GM23338 (cell line): ENCODE results near the gene ABCA1. TPM values are rescaled to one million over a fixed set of nuclear protein-coding genes. Genes with fewer than 3 reads are reported as not detected.

Experiments used
- ATAC-seq: fragments of 200-7000 bp; cut with Tn5 transposase; 3 replicates; pipeline ENCODE4 v1.9.1; 2020
- DNase-seq: peaks from one replicate; pipeline ENCODE4 v3.0.0-alpha.2; 2015; ENCODE audit warnings: low spot score
- H2AFZ ChIP-seq: fragments of 200-600 bp; sonication (generic); 2 replicates; pipeline ENCODE4 v1.8.0; 2016; ENCODE audit warnings: antibody characterized with exemption, mild to moderate bottlenecking, moderate library complexity
- H3F3A ChIP-seq: fragments of 200-600 bp; sonication (generic); replicated peaks from 2 replicates; pipeline ENCODE4 v1.8.0; 2017; ENCODE audit warnings: antibody characterized with exemption, mixed run types, low read depth
- H3K27ac ChIP-seq: fragments of 200-600 bp; sonication (generic); 2 replicates; pipeline ENCODE4 v1.6.1; 2016; ENCODE audit warnings: low read depth
- H3K27me3 ChIP-seq: fragments of 200-600 bp; sonication (generic); 2 replicates; pipeline ENCODE4 v1.8.0; 2016; ENCODE audit warnings: mild to moderate bottlenecking, mixed run types, moderate library complexity; ENCODE audit not compliant: insufficient read depth
- H3K36me3 ChIP-seq: fragments of 200-600 bp; sonication (generic); 2 replicates; pipeline ENCODE4 v1.8.0; 2016; ENCODE audit warnings: mild to moderate bottlenecking; ENCODE audit not compliant: insufficient read depth
- H3K4me1 ChIP-seq: fragments of 200-600 bp; sonication (generic); 2 replicates; pipeline ENCODE4 v1.8.0; 2016; ENCODE audit warnings: mild to moderate bottlenecking, moderate library complexity; ENCODE audit not compliant: insufficient read depth
- H3K4me2 ChIP-seq: fragments of 200-600 bp; sonication (generic); 2 replicates; pipeline ENCODE4 v1.7.1; 2017; ENCODE audit warnings: mixed run types
- H3K4me3 ChIP-seq: fragments of 200-600 bp; sonication (generic); 2 replicates; pipeline ENCODE4 v1.6.1; 2016; ENCODE audit warnings: mixed run types
- H3K79me2 ChIP-seq: fragments of 200-600 bp; sonication (generic); replicated peaks from 2 replicates; pipeline ENCODE4 v1.8.0; 2017; ENCODE audit warnings: mild to moderate bottlenecking; ENCODE audit not compliant: insufficient read depth
- H3K9me2 ChIP-seq: fragments of 200-600 bp; sonication (generic); 2 replicates; pipeline ENCODE4 v1.8.0; 2017; ENCODE audit not compliant: insufficient read depth
- H4K20me1 ChIP-seq: fragments of 200-600 bp; sonication (generic); replicated peaks from 2 replicates; pipeline ENCODE4 v1.8.0; 2017; ENCODE audit warnings: mild to moderate bottlenecking; ENCODE audit not compliant: insufficient read depth
- H3K27ac Mint-ChIP-seq: 2 replicates; pipeline ENCODE4 v1.8.0; 2020; ENCODE audit warnings: inconsistent platforms, mild to moderate bottlenecking, moderate library complexity, mixed read lengths
- H3K27me3 Mint-ChIP-seq: 3 replicates; pipeline ENCODE4 v1.8.0; 2022; ENCODE audit warnings: low read depth, mild to moderate bottlenecking, moderate library complexity, mixed read lengths, inconsistent platforms; ENCODE audit not compliant: insufficient read depth, poor library complexity
- H3K36me3 Mint-ChIP-seq: 3 replicates; pipeline ENCODE4 v1.8.0; 2021; ENCODE audit warnings: low read depth, mild to moderate bottlenecking, inconsistent platforms, moderate library complexity, mixed read lengths
- H3K4me1 Mint-ChIP-seq: 3 replicates; pipeline ENCODE4 v1.8.0; 2020; ENCODE audit warnings: mild to moderate bottlenecking, inconsistent platforms, mixed read lengths
- H3K4me3 Mint-ChIP-seq: 3 replicates; pipeline ENCODE4 v1.8.0; 2021; ENCODE audit warnings: moderate library complexity, mild to moderate bottlenecking, inconsistent platforms, mixed read lengths
- H3K9me3 Mint-ChIP-seq: 3 replicates; pipeline ENCODE4 v1.8.0; 2020; ENCODE audit warnings: moderate library complexity, mild to moderate bottlenecking, inconsistent platforms, mixed read lengths
- CREB1 ChIP-seq: fragments of 250-450 bp; sonication (Bioruptor Pico); IDR thresholded peaks from 2 replicates; pipeline ENCODE4 v1.5.0; 2020; ENCODE audit warnings: low read depth, mild to moderate bottlenecking, moderate library complexity
- EZH2 ChIP-seq: fragments of 200-600 bp; sonication (generic); IDR thresholded peaks from one replicate; pipeline ENCODE4 v1.8.0; 2017; ENCODE audit warnings: antibody characterized with exemption, mild to moderate bottlenecking, low read depth; ENCODE audit not compliant: unreplicated experiment
- EZH2phosphoT487 ChIP-seq: fragments of 200-600 bp; sonication (generic); IDR thresholded peaks from one replicate; pipeline ENCODE4 v1.8.1; 2018; ENCODE audit warnings: antibody characterized with exemption; ENCODE audit not compliant: unreplicated experiment
- JUNB ChIP-seq: IDR thresholded peaks from one replicate; pipeline ENCODE4 v1.6.1; 2016; ENCODE audit warnings: antibody characterized with exemption; ENCODE audit not compliant: unreplicated experiment
- NANOG ChIP-seq: IDR thresholded peaks from 2 replicates; pipeline ENCODE4 v1.6.1; 2016; ENCODE audit warnings: antibody characterized with exemption, borderline replicate concordance
- POLR2AphosphoS5 ChIP-seq: IDR thresholded peaks from 2 replicates; pipeline ENCODE4 v1.6.1; 2016; ENCODE audit warnings: antibody characterized with exemption, low read depth
- STAT1 ChIP-seq: IDR thresholded peaks from one replicate; pipeline ENCODE4 v1.6.1; 2016; ENCODE audit warnings: antibody characterized with exemption; ENCODE audit not compliant: unreplicated experiment
- ZNF114 ChIP-seq: fragments of 250-450 bp; sonication (Bioruptor Pico); IDR thresholded peaks from 2 replicates; pipeline ENCODE4 v1.5.0; 2020; ENCODE audit warnings: mild to moderate bottlenecking, moderate library complexity
- ZNF331 ChIP-seq: fragments of 250-450 bp; sonication (Bioruptor Pico); IDR thresholded peaks from 2 replicates; pipeline ENCODE4 v1.5.0; 2020; ENCODE audit warnings: low read depth, mild to moderate bottlenecking, moderate library complexity
- polyA plus RNA-seq: library from polyadenylated mRNA; unstranded; fragments of >200 nt; fragmentation: Nextera tagmentation; extraction: Ambion mirVana; gene quantifications from 2 replicates; pipeline ENCODE4 v1.2.1, GENCODE V29; 2016
- total RNA-seq: library from RNA; depleted of rRNA; stranded (reverse); fragments of >200 nt; shearing (Covaris generic); gene quantifications from 2 replicates; pipeline ENCODE4 v1.2.3, GENCODE V29; 2014
- TF ChIP-seq, protein P1 (sequence below): IDR thresholded peaks from one replicate; pipeline ENCODE4 v1.6.1; 2018; ENCODE audit warnings: antibody characterized with exemption; ENCODE audit not compliant: unreplicated experiment
- TF ChIP-seq, protein P2 (sequence below), 2 experiments: fragments of 200-600 bp in 1 of 2; sonication (generic) in 1 of 2; conservative IDR thresholded peaks; 2 replicates each; pipeline versions ENCODE4 v1.5.1 to v1.6.1; 2016 to 2017; ENCODE audit warnings: antibody characterized with exemption in 2 of 2, low read depth in 2 of 2, mild to moderate bottlenecking in 2 of 2, moderate library complexity in 1 of 2
- TF ChIP-seq, protein P3 (sequence below): IDR thresholded peaks from 2 replicates; pipeline ENCODE4 v1.6.1; 2016; ENCODE audit warnings: antibody characterized with exemption

Gene ABCA1
- total and polyA plus RNA-seq, 2 experiments from 2014 or later = 1.4 to 2.8 TPM

DNA sequence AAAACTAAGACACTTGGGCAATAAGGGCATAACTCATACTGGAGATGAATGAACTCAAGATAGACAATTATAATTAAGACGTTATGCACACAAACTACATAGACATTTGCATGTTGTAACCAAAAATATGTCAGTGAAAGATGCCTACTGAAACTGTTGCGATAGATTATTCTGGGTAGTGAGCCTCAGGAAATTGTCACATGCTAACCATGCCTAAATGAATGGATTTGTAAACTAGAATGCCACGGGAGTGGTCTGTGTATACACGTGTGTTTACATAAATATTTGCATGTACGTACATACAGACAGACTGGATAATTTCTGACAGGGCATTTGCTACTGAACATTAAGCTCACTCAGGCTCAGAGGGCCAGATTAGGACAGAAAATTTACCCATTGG lies 162.8 kb downstream of the ABCA1 start (continued):
- TF ChIP-seq, protein P1, sequence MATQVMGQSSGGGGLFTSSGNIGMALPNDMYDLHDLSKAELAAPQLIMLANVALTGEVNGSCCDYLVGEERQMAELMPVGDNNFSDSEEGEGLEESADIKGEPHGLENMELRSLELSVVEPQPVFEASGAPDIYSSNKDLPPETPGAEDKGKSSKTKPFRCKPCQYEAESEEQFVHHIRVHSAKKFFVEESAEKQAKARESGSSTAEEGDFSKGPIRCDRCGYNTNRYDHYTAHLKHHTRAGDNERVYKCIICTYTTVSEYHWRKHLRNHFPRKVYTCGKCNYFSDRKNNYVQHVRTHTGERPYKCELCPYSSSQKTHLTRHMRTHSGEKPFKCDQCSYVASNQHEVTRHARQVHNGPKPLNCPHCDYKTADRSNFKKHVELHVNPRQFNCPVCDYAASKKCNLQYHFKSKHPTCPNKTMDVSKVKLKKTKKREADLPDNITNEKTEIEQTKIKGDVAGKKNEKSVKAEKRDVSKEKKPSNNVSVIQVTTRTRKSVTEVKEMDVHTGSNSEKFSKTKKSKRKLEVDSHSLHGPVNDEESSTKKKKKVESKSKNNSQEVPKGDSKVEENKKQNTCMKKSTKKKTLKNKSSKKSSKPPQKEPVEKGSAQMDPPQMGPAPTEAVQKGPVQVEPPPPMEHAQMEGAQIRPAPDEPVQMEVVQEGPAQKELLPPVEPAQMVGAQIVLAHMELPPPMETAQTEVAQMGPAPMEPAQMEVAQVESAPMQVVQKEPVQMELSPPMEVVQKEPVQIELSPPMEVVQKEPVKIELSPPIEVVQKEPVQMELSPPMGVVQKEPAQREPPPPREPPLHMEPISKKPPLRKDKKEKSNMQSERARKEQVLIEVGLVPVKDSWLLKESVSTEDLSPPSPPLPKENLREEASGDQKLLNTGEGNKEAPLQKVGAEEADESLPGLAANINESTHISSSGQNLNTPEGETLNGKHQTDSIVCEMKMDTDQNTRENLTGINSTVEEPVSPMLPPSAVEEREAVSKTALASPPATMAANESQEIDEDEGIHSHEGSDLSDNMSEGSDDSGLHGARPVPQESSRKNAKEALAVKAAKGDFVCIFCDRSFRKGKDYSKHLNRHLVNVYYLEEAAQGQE = no peak
- TF ChIP-seq JUNB (no peak), ZNF114 (CRISPR knock-in tag) (no peak), CREB1 (CRISPR knock-in tag) (no peak), ZNF331 (no peak), EZH2phosphoT487 (no peak), POLR2AphosphoS5 (no peak)

DNA sequence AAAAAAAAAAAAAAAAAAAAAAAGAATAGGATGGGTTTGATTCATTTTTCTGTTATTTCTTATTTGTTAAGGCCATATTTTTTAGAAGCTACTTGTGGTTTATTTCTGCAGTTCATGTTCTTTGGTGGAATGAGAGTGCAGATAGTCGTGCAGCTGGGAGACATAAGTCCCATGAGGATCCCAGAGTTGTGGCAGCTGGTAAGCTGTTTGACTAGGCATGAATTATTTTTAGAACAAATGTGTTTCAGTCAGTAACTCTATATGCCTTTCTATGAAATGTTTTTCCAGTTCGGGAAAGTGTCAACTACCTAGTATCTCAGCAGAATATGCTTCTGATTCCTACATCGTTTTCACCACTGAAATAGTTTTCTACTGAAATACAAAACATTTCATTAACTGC lies 169.0 kb downstream of the ABCA1 start:
- H3K4me3 ChIP-seq = no peak overlapping the region
- no peaks in the 10 kb centered on the region for H4K20me1 ChIP-seq
- Mint-ChIP-seq H3K36me3 (no peaks in the 10 kb centered on the region), H3K27ac (no peak overlapping the region), H3K27me3 (peaks cover 12% of the 10 kb centered on the region), H3K4me1 (no peaks in the 10 kb centered on the region), H3K9me3 (0 out of 3 replicates have a peak, but pooled peaks cover 4% of the 10 kb centered on the region), H3K4me3 (no peak overlapping the region)
- TF ChIP-seq ZNF331 = no peak
- no peak overlapping the region for H2AFZ ChIP-seq
- no peak overlapping the region for H3K4me2 ChIP-seq
- DNase-seq (no peak), ATAC-seq (no peak)
- H3K4me1 ChIP-seq = no peaks in the 10 kb centered on the region
- H3K36me3 ChIP-seq = no peaks in the 10 kb centered on the region
- H3F3A ChIP-seq = no peaks in the 10 kb centered on the region
- H3K79me2 ChIP-seq = no peaks in the 10 kb centered on the region
- H3K27ac ChIP-seq = no peak overlapping the region
- H3K27me3 ChIP-seq = peaks cover 6% of the 10 kb centered on the region; the same call in 1 of the 2 replicates
- H3K9me2 ChIP-seq = no peaks in the 10 kb centered on the region

DNA sequence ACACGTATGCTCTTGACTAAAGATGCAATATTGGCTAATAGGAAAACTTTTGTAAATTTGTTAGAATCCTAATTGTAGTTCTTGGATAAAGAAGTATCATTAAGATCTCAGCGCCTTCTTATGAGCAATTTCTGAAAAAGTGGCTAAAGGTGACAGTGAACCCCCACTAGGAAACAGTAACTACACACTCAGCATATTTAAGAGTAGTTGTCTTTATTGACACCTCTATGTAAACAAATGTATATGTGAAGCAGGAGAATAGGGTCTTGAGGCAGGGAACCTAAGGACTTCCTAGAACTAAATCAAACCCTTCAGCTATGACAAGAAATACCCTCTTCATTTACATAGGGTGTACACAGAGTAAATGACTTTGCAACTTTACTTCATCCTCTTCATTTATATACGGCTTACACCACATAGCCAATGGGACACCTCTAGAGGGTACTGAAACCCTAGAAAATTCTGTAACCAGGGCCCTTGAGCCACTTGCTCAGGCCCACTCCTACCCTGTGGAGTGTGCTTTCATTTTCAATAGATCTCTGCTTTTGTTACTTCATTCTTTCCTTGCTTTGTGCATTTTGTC lies 177.7 kb downstream of the ABCA1 start:
- Mint-ChIP-seq H3K4me3 (no peak overlapping the region), H3K27ac (no peak overlapping the region), H3K4me1 (peaks cover 15% of the 10 kb centered on the region; the same call in 2 of the 3 replicates), H3K36me3 (no peaks in the 10 kb centered on the region), H3K9me3 (no peaks in the 10 kb centered on the region), H3K27me3 (peaks cover 7% of the 10 kb centered on the region)
- ATAC-seq (no peak), DNase-seq (no peak)
- Histone ChIP-seq H2AFZ (no peak overlapping the region), H3K9me2 (no peaks in the 10 kb centered on the region), H3K27me3 (peaks cover 4% of the 10 kb centered on the region; the same call in 1 of the 2 replicates), H4K20me1 (no peaks in the 10 kb centered on the region), H3K79me2 (no peaks in the 10 kb centered on the region), H3K27ac (no peak overlapping the region), H3K4me1 (peaks cover 7% of the 10 kb centered on the region), H3K36me3 (no peaks in the 10 kb centered on the region), H3K4me2 (no peak overlapping the region), H3F3A (no peaks in the 10 kb centered on the region), H3K4me3 (no peak overlapping the region)
- no peak for TF ChIP-seq ZNF331
- no peak for TF ChIP-seq NANOG
- TF ChIP-seq JUNB = no peak
- TF ChIP-seq STAT1 = no peak
- TF ChIP-seq, protein P2, sequence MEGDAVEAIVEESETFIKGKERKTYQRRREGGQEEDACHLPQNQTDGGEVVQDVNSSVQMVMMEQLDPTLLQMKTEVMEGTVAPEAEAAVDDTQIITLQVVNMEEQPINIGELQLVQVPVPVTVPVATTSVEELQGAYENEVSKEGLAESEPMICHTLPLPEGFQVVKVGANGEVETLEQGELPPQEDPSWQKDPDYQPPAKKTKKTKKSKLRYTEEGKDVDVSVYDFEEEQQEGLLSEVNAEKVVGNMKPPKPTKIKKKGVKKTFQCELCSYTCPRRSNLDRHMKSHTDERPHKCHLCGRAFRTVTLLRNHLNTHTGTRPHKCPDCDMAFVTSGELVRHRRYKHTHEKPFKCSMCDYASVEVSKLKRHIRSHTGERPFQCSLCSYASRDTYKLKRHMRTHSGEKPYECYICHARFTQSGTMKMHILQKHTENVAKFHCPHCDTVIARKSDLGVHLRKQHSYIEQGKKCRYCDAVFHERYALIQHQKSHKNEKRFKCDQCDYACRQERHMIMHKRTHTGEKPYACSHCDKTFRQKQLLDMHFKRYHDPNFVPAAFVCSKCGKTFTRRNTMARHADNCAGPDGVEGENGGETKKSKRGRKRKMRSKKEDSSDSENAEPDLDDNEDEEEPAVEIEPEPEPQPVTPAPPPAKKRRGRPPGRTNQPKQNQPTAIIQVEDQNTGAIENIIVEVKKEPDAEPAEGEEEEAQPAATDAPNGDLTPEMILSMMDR (conservative IDR thresholded peaks at IDR 0.05; ENCODE audit: low read depth in 2 of 2) = no peak
- TF ChIP-seq ZNF114 (CRISPR knock-in tag) = no peak
- TF ChIP-seq EZH2phosphoT487 = no peak
- no peak for TF ChIP-seq CREB1 (CRISPR knock-in tag)
- TF ChIP-seq, protein P3, sequence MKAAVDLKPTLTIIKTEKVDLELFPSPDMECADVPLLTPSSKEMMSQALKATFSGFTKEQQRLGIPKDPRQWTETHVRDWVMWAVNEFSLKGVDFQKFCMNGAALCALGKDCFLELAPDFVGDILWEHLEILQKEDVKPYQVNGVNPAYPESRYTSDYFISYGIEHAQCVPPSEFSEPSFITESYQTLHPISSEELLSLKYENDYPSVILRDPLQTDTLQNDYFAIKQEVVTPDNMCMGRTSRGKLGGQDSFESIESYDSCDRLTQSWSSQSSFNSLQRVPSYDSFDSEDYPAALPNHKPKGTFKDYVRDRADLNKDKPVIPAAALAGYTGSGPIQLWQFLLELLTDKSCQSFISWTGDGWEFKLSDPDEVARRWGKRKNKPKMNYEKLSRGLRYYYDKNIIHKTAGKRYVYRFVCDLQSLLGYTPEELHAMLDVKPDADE = no peak
- no peak for TF ChIP-seq EZH2
- TF ChIP-seq, protein P1 = no peak
- TF ChIP-seq POLR2AphosphoS5 = no peak
